ACC112 (cell line): ENCODE data around the gene SRGAP3.

ENCODE experiments used
- H2AFZ ChIP-seq: fragments of 200-600 bp; sonication (generic); one replicate; pipeline ENCODE4 v1.6.0; 2017; ENCODE audit warnings: antibody characterized with exemption, low read length; ENCODE audit not compliant: unreplicated experiment
- H3K27ac ChIP-seq: fragments of 200-600 bp; sonication (generic); 2 replicates; pipeline ENCODE4 v1.5.1; 2014; ENCODE audit warnings: low read depth, mild to moderate bottlenecking, antibody characterized with exemption, low read length, moderate library complexity
- H3K27me3 ChIP-seq: fragments of 200-600 bp; sonication (generic); 2 replicates; pipeline ENCODE4 v1.6.1; 2014; ENCODE audit warnings: mild to moderate bottlenecking, antibody characterized with exemption, low read length, moderate library complexity, mixed read lengths; ENCODE audit not compliant: insufficient read depth
- H3K36me3 ChIP-seq: fragments of 200-600 bp; sonication (generic); 2 replicates; pipeline ENCODE4 v1.6.1; 2016; ENCODE audit warnings: mild to moderate bottlenecking, antibody characterized with exemption, low read length, moderate library complexity, mixed read lengths; ENCODE audit not compliant: insufficient read depth
- H3K4me1 ChIP-seq: fragments of 200-600 bp; sonication (generic); one replicate; pipeline ENCODE4 v1.6.1; 2016; ENCODE audit warnings: low read length, mixed read lengths; ENCODE audit not compliant: insufficient read depth, unreplicated experiment, control insufficient read depth
- H3K4me3 ChIP-seq: fragments of 200-600 bp; sonication (generic); 2 replicates; pipeline ENCODE4 v1.5.1; 2014; ENCODE audit warnings: mild to moderate bottlenecking, low read depth, low read length
- H3K79me2 ChIP-seq: fragments of 200-600 bp; sonication (generic); one replicate; pipeline ENCODE4 v1.6.0; 2016; ENCODE audit warnings: low read length; ENCODE audit not compliant: control insufficient read depth, unreplicated experiment, insufficient read depth

The SRGAP3 gene

GRCh38 chr3:9129365-9129764 is 120.1 kb downstream of the SRGAP3 start:
- no peak overlapping the region for H2AFZ ChIP-seq
- no peaks in the 10 kb centered on the region for H3K79me2 ChIP-seq
- no peaks in the 10 kb centered on the region for H3K4me1 ChIP-seq
- H3K36me3 ChIP-seq = no peaks in the 10 kb centered on the region
- peaks cover 32% of the 10 kb centered on the region for H3K27me3 ChIP-seq
- H3K27ac ChIP-seq = no peak overlapping the region
- no peak overlapping the region for H3K4me3 ChIP-seq

GRCh38 chr3:9125278-9125951 is 124.0 kb downstream of the SRGAP3 start:
- Histone ChIP-seq H3K27ac (no peak overlapping the region), H3K27me3 (peaks cover 12% of the 10 kb centered on the region; the same call in 1 of the 2 replicates), H3K4me3 (no peak overlapping the region), H3K36me3 (no peaks in the 10 kb centered on the region), H3K4me1 (no peaks in the 10 kb centered on the region), H2AFZ (no peak overlapping the region), H3K79me2 (no peaks in the 10 kb centered on the region)

- Histone ChIP-seq H3K36me3 (no peaks in the 10 kb centered on the region), H3K27me3 (peaks cover 7% of the 10 kb centered on the region; the same call in 1 of the 2 replicates), H3K4me3 (no peak overlapping the region), H3K4me1 (no peaks in the 10 kb centered on the region), H2AFZ (no peak overlapping the region), H3K27ac (no peak overlapping the region), H3K79me2 (no peaks in the 10 kb centered on the region)
Observed at GRCh38 chr3:9124730-9125129, 124.7 kb downstream of the SRGAP3 start.

- no peak overlapping the region for H2AFZ ChIP-seq
- H3K4me1 ChIP-seq = no peaks in the 10 kb centered on the region
- no peaks in the 10 kb centered on the region for H3K79me2 ChIP-seq
- no peak overlapping the region for H3K27ac ChIP-seq
- H3K27me3 ChIP-seq = peaks cover 10% of the 10 kb centered on the region; the same call in 1 of the 2 replicates
- H3K36me3 ChIP-seq = no peaks in the 10 kb centered on the region
- no peak overlapping the region for H3K4me3 ChIP-seq
Observed at GRCh38 chr3:9123840-9124239, 125.6 kb downstream of the SRGAP3 start.

GRCh38 chr3:9122732-9123364 is 126.6 kb downstream of the SRGAP3 start:
- Histone ChIP-seq H3K27ac (no peak overlapping the region), H3K4me1 (no peaks in the 10 kb centered on the region), H3K36me3 (no peaks in the 10 kb centered on the region), H3K27me3 (peaks cover 13% of the 10 kb centered on the region; the same call in 1 of the 2 replicates), H2AFZ (no peak overlapping the region), H3K4me3 (no peak overlapping the region), H3K79me2 (no peaks in the 10 kb centered on the region)

DNA sequence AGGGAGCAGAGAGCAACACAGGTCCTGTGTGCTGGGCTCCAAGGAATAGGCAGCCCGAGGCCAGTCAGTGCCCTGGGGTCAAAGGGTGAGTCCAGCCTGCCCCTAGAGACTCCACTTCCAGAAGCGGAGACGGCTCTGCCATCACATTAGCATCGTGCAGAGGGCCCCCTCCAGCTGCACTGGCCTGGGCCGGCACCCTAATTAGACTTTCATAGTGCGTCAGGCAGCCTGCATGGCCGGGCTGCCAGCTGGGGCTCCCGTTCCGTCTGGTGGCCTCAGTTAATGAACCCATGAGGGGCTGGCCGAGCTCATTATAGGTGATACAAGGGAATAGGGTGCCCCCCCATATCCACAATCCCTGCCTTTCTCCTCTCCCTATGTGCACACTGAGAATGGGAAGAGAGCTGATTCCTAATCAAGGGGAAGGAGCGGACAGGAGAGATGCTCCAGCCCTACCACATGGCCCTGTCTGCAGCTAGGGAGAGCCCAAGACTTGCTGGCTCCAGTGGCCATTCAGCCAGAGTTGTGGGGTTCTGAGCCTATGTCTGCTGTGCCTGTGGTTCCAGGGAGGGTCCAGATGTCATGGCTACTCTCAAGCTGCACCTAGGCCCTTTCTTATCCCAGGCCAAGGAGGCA is 128.0 kb downstream of the SRGAP3 start:
- no peak overlapping the region for H2AFZ ChIP-seq
- H3K4me1 ChIP-seq = no peaks in the 10 kb centered on the region

DNA sequence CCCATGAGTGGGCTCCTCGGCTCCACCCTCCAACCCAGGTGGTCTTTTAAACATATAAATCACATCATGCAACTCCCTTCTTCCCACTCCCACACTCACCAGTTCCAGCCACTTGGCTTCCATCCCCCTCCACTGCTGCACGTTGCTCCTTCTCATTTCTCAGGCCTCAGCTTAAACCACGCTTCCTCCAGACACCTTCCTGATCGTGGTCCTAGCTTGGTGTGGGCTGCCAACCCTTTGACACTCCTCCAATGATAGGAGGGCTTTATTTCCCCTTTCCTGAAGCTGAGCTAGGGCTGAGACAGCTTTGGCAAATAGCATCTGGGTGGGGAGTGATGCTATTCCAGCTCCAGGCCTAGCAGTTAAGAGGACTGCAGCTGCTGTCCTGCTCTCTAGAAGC is 130.1 kb downstream of the SRGAP3 start:
- Histone ChIP-seq H3K79me2 (no peaks in the 10 kb centered on the region), H3K27me3 (peaks cover 39% of the 10 kb centered on the region), H2AFZ (no peak overlapping the region), H3K4me1 (no peaks in the 10 kb centered on the region), H3K4me3 (no peak overlapping the region), H3K36me3 (no peaks in the 10 kb centered on the region), H3K27ac (no peak overlapping the region)

More for the DNA sequence above, 128.0 kb downstream of the SRGAP3 start:
- Histone ChIP-seq H3K4me3 (no peak overlapping the region), H3K36me3 (no peaks in the 10 kb centered on the region), H3K27ac (no peak overlapping the region), H3K79me2 (no peaks in the 10 kb centered on the region), H3K27me3 (peaks cover 26% of the 10 kb centered on the region)

DNA sequence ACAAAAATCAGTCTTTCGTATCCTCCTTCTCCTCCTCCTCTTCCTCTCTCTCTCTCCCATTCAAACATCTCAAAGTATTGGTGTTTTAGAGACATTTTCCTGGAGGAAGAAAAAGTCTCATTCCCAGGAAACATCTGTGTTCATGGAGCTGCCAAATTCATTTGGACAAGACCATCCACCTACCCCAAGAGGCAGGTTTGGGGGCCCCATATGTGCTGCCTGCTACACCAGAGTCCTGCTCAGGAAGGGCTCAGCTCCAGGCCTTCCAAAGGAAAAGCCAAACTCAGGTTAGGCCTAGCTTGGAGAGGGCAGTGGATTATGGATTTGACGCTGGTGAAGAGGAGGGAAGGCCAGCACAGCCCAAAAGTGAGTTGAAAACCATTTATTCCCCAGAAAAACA is 131.2 kb downstream of the SRGAP3 start:
- Histone ChIP-seq H3K4me1 (no peaks in the 10 kb centered on the region), H3K79me2 (no peaks in the 10 kb centered on the region), H3K36me3 (no peaks in the 10 kb centered on the region), H3K27me3 (peaks cover 42% of the 10 kb centered on the region), H2AFZ (no peak overlapping the region), H3K27ac (no peak overlapping the region), H3K4me3 (no peak overlapping the region)

DNA sequence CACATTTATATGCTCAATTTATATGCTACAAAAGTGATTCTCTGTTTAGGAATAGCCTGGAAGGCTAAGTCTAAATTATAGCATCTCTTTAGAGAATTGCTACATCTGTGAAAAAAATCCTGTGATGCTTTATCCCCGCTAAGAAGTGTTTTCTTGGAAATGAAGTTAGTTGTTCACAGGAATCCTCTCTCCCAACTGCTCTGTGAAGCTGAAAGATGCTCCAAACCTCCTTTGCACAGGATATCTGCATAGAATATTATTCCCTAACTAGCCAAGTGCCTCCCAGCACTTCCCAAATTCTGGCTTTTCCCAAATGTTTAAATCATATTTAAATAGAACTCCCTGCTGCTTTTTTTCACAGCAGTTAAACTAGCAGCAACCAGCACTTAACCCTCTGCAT is 132.2 kb downstream of the SRGAP3 start:
- no peak overlapping the region for H3K4me3 ChIP-seq
- H3K27ac ChIP-seq = no peak overlapping the region
- no peaks in the 10 kb centered on the region for H3K79me2 ChIP-seq
- H3K36me3 ChIP-seq = no peaks in the 10 kb centered on the region
- peaks cover 52% of the 10 kb centered on the region for H3K27me3 ChIP-seq
- no peak overlapping the region for H2AFZ ChIP-seq
- H3K4me1 ChIP-seq = no peaks in the 10 kb centered on the region

DNA sequence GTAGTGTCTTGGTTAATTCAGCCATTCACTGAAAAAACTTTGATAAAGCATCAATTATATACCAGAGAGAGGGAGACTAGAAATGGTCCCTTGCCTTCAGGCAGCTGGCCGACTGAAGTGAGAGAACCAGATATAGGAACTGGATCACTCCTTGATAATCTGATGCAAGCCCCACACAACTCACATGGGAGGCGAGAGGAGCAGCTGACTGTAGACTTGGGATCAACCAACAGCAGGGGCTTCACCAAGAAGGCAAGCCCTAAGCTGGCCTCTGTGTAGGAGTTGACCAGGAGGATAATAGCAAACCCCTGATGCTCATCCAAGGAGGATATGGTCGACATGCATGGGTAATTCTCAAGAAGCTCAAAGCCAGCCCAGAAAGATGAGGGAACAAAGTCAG is 133.1 kb downstream of the SRGAP3 start:
- Histone ChIP-seq H3K27ac (no peak overlapping the region), H3K27me3 (peaks cover 55% of the 10 kb centered on the region), H3K4me3 (no peak overlapping the region), H3K79me2 (no peaks in the 10 kb centered on the region), H3K36me3 (no peaks in the 10 kb centered on the region), H2AFZ (no peak overlapping the region), H3K4me1 (no peaks in the 10 kb centered on the region)

- H3K79me2 ChIP-seq = no peaks in the 10 kb centered on the region
- H2AFZ ChIP-seq = no peak overlapping the region
- peaks cover 55% of the 10 kb centered on the region for H3K27me3 ChIP-seq
- no peaks in the 10 kb centered on the region for H3K36me3 ChIP-seq
- H3K4me3 ChIP-seq = no peak overlapping the region
- no peak overlapping the region for H3K27ac ChIP-seq
- no peaks in the 10 kb centered on the region for H3K4me1 ChIP-seq
Observed at GRCh38 chr3:9115336-9115735, 134.1 kb downstream of the SRGAP3 start.
